Ishikawa (cell line): Measurements from ENCODE around the gene SS18L1.

Experiments used
- CREB1 ChIP-seq: IDR thresholded peaks from 2 replicates; pipeline ENCODE4 v1.6.1; 2012; ENCODE audit warnings: low read depth
- EP300 ChIP-seq: IDR thresholded peaks from 2 replicates; pipeline ENCODE4 v1.6.1; 2012; ENCODE audit warnings: borderline replicate concordance
- FOXM1 ChIP-seq: IDR thresholded peaks from 2 replicates; pipeline ENCODE4 v1.6.1; 2012; ENCODE audit warnings: low read depth, borderline replicate concordance
- NFIC ChIP-seq: IDR thresholded peaks from 2 replicates; pipeline ENCODE4 v1.6.1; 2012
- RAD21 ChIP-seq: IDR thresholded peaks from 2 replicates; pipeline ENCODE4 v1.6.1; 2012; ENCODE audit warnings: low read depth
- REST ChIP-seq: IDR thresholded peaks from 2 replicates; pipeline ENCODE4 v1.6.1; 2012; ENCODE audit warnings: low read depth, mild to moderate bottlenecking
- TAF1 ChIP-seq: IDR thresholded peaks from 2 replicates; pipeline ENCODE4 v1.6.1; 2012; ENCODE audit warnings: low read depth, mild to moderate bottlenecking
- TEAD4 ChIP-seq: IDR thresholded peaks from 2 replicates; pipeline ENCODE4 v1.6.1; 2012
- YY1 ChIP-seq: IDR thresholded peaks from 2 replicates; pipeline ENCODE4 v1.6.1; 2012; ENCODE audit warnings: low read depth
- ZBTB7A ChIP-seq: IDR thresholded peaks from 2 replicates; pipeline ENCODE4 v1.6.1; 2012; ENCODE audit warnings: low read depth
- TF ChIP-seq, protein P1 (sequence below): IDR thresholded peaks from 2 replicates; pipeline ENCODE4 v1.6.1; 2012

GRCh38 chr20:62217913-62218773 is 74.6 kb downstream of the SS18L1 start:
- TF ChIP-seq TAF1 (no peak), REST (no peak), EP300 (no peak), YY1 (no peak), NFIC (no peak), RAD21 (no peak), ZBTB7A (no peak), CREB1 (no peak), TEAD4 (no peak), FOXM1 (no peak)
- TF ChIP-seq, protein P1, sequence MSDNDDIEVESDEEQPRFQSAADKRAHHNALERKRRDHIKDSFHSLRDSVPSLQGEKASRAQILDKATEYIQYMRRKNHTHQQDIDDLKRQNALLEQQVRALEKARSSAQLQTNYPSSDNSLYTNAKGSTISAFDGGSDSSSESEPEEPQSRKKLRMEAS, result no peak
